Activated T-helper 1 cell treated with Interleukin-2 at 50 U/mL for 16 hours (primary cell): ENCODE measurements around the gene EOMES.

Experiments used
- DNase-seq: peaks from one replicate; pipeline ENCODE4 v3.0.0-alpha.2; 2020; ENCODE audit warnings: low read depth

Gene EOMES

GRCh38 chr3:27680517-27681246 lies 41.4 kb downstream of the EOMES start:
- no peak for DNase-seq

- DNase-seq, result no peak
These were observed 42.4 kb downstream of the EOMES start for GRCh38 chr3:27679691-27680090.

- no peak for DNase-seq
These were observed 43.9 kb downstream of the EOMES start for GRCh38 chr3:27678234-27678633.

GRCh38 chr3:27677565-27677964 lies 44.6 kb downstream of the EOMES start:
- no peak for DNase-seq

GRCh38 chr3:27675287-27675686 lies 46.8 kb downstream of the EOMES start:
- no peak for DNase-seq

- DNase-seq, result no peak
These were observed 48.4 kb downstream of the EOMES start for GRCh38 chr3:27673701-27674100.

GRCh38 chr3:27671101-27671500 lies 51.0 kb downstream of the EOMES start:
- no peak for DNase-seq

- DNase-seq, result no peak
These were observed 51.5 kb downstream of the EOMES start for GRCh38 chr3:27670619-27671018.

- DNase-seq, result no peak
These were observed 52.5 kb downstream of the EOMES start for GRCh38 chr3:27669591-27669990.

GRCh38 chr3:27667751-27668150 lies 54.4 kb downstream of the EOMES start:
- DNase-seq, result no peak

GRCh38 chr3:27666708-27667107 lies 55.4 kb downstream of the EOMES start:
- DNase-seq, result no peak

GRCh38 chr3:27666272-27666671 lies 55.9 kb downstream of the EOMES start:
- DNase-seq, result no peak
